ENCODE results near the gene TARDBP.
"Not testable (repeated sequence)": the region's sequence is repeated elsewhere in the genome, so short reads cannot be mapped to it uniquely, and the experiment has no call there.

The TARDBP gene

DNA sequence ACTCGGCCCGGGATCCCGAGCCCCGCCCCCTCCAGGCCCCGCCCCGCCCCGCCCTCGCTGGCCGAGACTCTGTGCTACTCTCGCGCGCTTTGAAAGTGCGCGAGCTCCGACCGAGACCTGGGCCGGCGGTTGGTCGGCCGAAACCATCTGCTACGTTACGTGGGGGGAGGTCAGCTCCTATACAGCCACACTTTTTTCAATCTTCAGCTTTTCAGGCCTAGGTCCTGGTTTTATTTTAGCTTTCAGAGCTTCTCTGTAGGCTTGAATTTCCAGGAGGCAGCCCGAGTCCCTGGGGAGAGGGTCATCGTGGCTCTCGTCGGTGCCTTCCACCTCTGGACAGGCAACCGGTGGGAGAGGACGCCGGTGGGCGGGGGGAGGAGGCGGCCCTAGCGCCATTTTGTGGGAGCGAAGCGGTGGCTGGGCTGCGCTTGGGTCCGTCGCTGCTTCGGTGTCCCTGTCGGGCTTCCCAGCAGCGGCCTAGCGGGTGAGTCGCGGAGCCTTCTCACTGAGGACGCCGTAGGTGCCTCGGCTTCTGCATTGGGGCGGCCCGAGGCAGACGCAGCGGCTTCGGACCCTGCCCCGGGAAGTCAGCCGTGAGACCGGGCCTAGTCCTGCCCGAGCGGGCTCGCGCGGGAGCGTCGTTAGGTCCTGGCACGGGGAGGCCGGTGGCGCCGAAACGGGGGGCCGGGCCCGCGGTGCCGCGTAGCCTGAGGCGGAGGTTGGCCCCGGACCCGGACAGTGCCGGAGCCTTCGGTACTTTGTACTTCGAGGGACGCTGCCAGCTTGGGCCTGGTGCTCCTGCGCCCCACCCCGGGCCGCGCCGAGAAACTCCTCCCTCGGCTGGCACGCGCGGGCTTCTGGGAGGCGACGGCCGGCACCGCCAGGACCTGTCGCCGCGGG, at the start of gene TARDBP:
TSS of gene TARDBP (plus strand) at position 395 of the 900 bp plus-strand sequence. CDS start 1,074 bp downstream, outside the sequence.
- peak; percentile 97 for DNase-seq

DNA sequence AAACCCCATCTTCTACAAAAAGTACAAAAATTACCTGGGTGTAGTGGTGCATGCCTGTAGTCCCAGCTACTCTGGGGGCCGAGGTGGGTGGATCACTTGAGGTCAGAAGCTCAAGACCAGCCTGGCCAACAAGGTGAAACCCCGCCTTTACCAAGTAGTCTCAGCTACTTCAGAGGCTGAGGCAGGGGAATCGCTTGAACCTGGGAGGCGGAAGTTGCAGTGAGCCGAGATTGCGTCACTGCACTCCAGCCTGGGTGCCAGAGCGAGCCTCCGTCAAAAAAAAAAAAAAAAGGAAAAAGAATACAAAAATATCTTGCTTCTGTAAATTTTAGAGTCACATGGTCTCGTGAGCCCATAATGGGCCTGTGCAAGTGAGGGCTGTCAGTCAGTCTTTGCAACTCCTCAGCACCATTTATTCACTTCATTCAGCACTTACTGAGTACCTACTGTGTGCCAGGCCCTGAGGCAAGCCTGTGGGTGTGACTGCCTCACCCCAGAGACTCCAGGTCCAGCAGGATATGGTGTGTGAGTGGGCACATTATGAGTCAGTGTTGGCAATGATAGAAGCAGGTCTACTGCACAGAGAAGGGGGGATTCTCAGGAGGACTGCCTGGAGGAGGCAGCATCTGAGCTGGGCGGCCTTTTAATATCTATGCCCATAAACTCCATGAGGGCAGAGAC, 46.8 kb upstream of the TARDBP start:
- no peak for DNase-seq

- DNase-seq = no peak
Measured at GRCh38 chr1:10967090-10967489, 45.4 kb upstream of the TARDBP start.

- DNase-seq = no peak
Measured at GRCh38 chr1:10968411-10968826, 44.0 kb upstream of the TARDBP start.

GRCh38 chr1:10969267-10969970, 43.0 kb upstream of the TARDBP start:
- DNase-seq = no peak

GRCh38 chr1:10969971-10970332, 42.5 kb upstream of the TARDBP start:
- no peak for DNase-seq

DNA sequence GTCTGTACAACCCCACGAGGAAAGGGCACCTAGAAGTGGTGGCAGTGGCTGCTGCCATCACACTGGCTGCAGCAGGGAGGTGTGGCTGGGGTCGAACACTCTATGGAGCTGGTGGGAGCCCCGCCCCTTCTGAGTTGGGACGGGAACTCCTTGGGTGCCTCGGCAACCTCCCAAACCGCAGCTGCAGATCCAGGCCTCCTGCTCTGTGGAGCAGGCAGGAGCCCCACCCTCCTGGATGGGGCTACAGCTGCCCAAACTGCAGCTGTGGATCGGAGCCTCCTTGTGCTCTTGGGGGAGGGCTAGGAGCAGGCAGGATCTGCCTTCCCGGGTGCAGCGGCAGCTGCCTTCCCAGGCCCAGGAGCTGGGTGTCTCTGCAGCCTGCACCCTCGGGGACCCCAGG, 38.9 kb upstream of the TARDBP start:
- DNase-seq = no peak

- DNase-seq = no peak
Measured at GRCh38 chr1:10973956-10974881, 38.2 kb upstream of the TARDBP start.

- no peak for DNase-seq
Measured at GRCh38 chr1:10975567-10976326, 36.7 kb upstream of the TARDBP start.

GRCh38 chr1:10978719-10979118, 33.7 kb upstream of the TARDBP start:
- DNase-seq = no peak

DNA sequence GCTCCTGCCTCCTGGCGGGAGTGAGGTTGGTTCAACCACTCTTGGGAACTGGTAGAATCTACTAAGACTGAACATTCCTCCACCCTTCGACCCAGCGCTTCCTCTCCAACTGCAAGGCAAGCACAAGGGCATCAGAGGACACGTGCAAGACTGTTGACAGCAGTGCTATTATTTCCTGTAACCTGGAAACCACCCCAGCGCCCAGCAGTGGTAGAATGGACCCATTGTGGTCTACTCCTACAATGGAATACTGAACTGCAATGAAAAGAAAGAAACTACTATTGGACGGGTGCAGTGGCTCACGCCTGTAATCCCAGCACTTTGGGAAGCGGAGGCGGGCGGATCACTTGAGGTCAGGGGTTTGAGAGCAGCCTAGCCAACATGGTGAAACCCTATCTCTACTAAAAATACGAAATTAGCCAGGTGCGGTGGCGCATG, 33.0 kb upstream of the TARDBP start:
- DNase-seq = no peak

GRCh38 chr1:10980094-10980577, 32.3 kb upstream of the TARDBP start:
- no peak for DNase-seq

DNA sequence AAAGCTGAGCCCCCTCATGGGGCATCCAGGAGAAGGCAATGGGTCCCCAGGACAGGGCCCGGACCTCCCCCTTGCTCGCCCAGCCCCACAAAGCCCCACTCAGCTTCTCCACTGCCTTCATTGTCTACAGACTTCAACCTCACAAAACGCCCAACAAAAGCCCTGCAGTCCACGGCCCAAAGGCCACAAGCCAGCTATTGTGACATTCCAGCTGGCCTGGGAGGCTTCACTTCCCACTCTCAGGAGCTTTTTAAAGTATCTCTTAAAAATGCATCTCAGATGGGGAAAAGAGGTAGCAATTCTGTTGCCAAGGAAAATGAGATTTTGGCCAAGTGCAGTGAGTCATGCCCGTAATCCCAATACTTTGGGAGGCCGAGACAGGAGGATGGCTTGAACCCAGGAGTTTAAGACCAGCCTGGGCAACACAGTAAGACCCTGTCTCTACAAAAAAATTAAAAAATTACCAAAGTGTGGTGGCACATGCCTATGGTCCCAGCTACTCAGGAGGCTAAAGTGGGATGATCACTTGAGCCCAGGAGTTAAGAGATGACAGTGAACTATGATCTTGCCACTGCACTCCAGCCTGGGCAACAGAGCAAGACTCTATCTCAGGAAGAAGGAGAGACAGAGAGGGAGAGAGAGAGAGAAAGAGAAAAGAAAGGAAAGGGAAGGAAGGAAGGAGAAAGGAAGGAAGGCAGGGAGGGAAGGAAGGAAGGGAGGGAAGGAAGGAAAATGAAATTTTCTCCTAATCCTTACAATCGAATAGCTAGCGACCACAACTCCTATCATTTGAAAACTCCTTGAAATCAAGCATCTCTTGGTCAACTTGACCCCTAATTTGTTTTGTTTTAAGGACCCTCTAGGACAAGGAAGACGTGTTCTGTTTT, 31.4 kb upstream of the TARDBP start:
- DNase-seq = no peak

DNA sequence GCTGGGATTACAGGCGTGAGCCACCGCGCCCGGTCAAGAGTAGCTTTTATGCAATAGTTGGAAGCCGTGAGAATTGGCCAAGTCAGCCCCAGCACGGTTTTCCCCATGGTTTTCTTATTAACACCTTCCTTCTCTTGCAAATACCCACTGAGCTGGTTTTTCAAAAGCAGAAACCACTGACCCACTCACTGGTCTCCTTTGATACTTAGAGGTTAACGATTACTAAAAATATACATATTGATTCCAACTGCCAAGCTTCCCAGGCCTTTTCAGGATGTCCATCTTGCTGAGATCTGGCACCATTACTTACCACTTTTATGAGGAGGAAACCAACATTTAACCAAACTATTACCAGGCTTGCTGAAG, 25.9 kb upstream of the TARDBP start:
- no peak for DNase-seq

DNA sequence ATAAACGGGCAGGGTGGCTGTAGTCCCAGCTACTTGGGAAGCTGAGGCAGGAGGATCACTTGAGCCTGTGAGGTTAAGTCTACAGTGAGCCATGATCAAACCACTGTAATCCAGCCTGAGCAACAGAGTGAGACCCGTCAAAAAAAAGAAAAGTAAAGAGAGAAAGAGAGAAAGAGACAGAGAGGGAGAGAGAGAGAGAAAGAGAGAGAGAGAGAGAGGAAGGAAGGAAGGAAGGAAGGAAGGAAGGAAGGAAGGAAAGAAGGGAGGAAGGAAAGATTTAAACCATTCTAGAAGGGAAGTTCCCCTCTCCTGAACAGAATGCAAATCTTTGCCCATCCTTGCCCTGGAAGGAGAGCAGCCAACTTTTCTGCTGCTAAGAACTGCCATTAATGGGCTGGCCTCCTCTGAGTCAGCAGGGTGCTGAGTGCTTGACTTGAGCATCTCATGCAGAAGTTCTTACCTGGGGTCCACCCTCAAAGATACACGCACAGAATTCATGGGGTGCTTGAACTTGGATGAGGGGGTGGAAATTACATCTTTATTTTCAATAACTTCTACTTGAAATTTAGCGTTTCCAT, 24.5 kb upstream of the TARDBP start:
- no peak for DNase-seq

DNA sequence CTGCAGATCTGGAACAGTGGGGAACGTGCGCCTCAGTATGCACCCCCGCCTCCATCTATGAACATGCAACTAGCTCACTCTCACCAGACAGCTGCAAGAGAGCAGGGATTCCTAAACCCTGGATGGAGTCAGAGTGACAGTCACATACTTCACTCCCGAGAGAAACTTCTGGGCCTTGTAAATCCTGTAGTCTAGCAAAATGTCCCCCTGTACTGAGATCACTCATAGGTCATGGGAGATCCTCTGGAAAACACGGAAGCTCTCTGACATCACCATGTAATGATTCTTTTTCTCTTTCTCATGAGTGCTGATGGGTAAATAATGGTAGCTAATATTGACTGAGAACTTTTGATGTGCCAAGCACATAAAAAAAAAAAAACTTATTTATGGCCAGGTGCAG, 23.4 kb upstream of the TARDBP start:
- no peak for DNase-seq

DNA sequence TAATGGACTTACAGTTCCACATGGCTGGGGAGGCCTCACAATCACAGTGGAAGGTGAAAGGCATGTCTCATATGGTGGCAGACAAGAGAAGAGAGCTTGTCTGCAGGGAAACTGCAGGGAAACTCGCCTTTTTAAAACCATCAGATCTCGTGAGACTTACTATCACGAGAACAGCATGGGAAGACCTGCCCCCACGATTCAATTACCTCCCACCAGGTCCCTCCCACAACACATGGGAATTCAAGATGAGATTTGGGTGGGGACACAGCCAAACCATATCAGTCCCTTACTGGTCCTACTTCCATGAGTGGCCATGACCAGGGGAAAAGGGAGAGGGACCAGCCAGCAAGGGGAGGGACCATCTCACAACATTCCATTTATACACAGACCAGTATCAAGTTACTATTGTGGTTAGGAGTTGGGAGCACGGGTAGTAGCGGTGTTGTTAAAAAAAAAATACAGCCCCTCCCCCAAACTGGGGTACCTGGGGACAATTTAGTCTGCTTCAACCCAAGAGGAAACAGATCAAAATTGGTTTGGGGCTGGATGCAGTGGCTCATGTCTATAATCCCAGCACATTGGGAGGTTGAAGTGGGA, 22.4 kb upstream of the TARDBP start:
- not testable (repeated sequence) for DNase-seq

DNA sequence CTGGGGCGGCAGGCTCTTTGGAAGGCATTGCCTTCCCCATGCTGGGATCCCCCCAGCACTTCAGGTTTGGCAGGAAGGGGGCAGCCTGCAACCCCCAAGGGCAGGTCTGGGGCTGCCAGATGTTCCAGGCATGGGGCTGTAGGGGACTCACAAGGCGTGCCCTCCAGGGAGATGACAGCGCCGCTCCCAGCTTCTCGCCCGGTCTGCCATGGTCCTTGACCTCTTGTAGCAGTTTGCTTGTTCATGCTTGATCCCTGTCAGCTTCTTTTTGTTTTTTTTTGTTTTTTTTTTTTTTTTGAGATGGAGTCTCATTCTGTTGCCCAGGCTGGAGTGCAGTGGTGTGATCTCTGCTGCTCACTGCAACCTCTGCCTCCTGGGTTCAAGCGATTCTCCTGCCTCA, 21.6 kb upstream of the TARDBP start:
- DNase-seq = no peak

GRCh38 chr1:10992004-10992403, 20.4 kb upstream of the TARDBP start:
- DNase-seq = not testable (repeated sequence)

DNA sequence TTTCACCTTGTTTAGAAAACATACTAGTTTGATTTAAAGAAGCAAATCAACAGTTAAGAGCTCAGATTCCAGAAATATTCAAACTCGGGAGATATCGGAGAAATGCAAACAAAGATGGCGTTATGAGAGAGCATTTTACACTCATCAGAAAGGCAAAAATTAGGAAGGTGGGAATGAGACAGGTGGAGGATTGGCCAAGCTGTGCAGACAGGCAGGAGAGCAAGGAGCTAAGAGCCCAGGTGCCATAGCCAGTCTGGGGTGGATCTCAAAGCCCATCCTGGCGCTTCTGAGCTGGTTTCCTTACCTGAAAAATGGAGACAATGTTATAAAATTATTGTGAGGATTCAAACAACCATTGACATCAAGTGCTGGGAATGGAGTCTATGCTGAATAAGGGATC, 19.6 kb upstream of the TARDBP start:
- no peak for DNase-seq

All from activated CD8-positive, alpha-beta memory T cell treated with anti-CD3 and anti-CD28 coated beads for 24 hours (primary cell).